Osteocyte (in vitro differentiated cells): ENCODE results near the gene BAG3. TPM values are rescaled to one million over a fixed set of nuclear protein-coding genes. Genes with fewer than 3 reads are reported as not detected.

Source experiments
- DNase-seq: peaks from one replicate; pipeline ENCODE4 v3.0.0; 2021; ENCODE audit warnings: mixed read lengths; ENCODE audit not compliant: unreplicated experiment; ENCODE audit errors: extremely low spot score
- H3K27ac Mint-ChIP-seq: one replicate; pipeline ENCODE4 v1.8.0; 2021; ENCODE audit warnings: mild to moderate bottlenecking, mixed read lengths; ENCODE audit not compliant: unreplicated experiment
- H3K27me3 Mint-ChIP-seq: one replicate; pipeline ENCODE4 v1.8.0; 2021; ENCODE audit warnings: mixed read lengths; ENCODE audit not compliant: unreplicated experiment
- H3K36me3 Mint-ChIP-seq: one replicate; pipeline ENCODE4 v1.8.0; 2021; ENCODE audit warnings: mixed read lengths; ENCODE audit not compliant: unreplicated experiment
- H3K4me1 Mint-ChIP-seq: one replicate; pipeline ENCODE4 v1.8.0; 2021; ENCODE audit warnings: mixed read lengths; ENCODE audit not compliant: unreplicated experiment
- H3K4me3 Mint-ChIP-seq: one replicate; pipeline ENCODE4 v1.8.0; 2021; ENCODE audit warnings: mild to moderate bottlenecking, moderate library complexity, mixed read lengths; ENCODE audit not compliant: unreplicated experiment
- H3K9me3 Mint-ChIP-seq: one replicate; pipeline ENCODE4 v1.8.0; 2021; ENCODE audit warnings: mixed read lengths; ENCODE audit not compliant: unreplicated experiment
- total RNA-seq: library from RNA; stranded (reverse); gene quantifications from 2 replicates; pipeline ENCODE4 v1.2.1, GENCODE V29; 2021
- TF ChIP-seq, protein P1 (sequence below): fragments of 200-600 bp; sonication (generic); IDR thresholded peaks from 2 replicates; pipeline ENCODE4 v1.5.0; 2021; ENCODE audit warnings: antibody characterized with exemption, mild to moderate bottlenecking, moderate library complexity

The BAG3 gene
- total RNA-seq, 1 donor from 2014 or later, result 41.0 TPM

- peak overlapping the region; percentile 69 for H3K27ac Mint-ChIP-seq
- peaks cover 67% of the 10 kb centered on the region for H3K4me1 Mint-ChIP-seq
- no peak for DNase-seq
- peak overlapping the region; percentile 50 for H3K4me3 Mint-ChIP-seq
- no peaks in the 10 kb centered on the region for H3K27me3 Mint-ChIP-seq
- H3K36me3 Mint-ChIP-seq, result peaks cover 8% of the 10 kb centered on the region
- H3K9me3 Mint-ChIP-seq, result no peaks in the 10 kb centered on the region
- TF ChIP-seq, protein P1, sequence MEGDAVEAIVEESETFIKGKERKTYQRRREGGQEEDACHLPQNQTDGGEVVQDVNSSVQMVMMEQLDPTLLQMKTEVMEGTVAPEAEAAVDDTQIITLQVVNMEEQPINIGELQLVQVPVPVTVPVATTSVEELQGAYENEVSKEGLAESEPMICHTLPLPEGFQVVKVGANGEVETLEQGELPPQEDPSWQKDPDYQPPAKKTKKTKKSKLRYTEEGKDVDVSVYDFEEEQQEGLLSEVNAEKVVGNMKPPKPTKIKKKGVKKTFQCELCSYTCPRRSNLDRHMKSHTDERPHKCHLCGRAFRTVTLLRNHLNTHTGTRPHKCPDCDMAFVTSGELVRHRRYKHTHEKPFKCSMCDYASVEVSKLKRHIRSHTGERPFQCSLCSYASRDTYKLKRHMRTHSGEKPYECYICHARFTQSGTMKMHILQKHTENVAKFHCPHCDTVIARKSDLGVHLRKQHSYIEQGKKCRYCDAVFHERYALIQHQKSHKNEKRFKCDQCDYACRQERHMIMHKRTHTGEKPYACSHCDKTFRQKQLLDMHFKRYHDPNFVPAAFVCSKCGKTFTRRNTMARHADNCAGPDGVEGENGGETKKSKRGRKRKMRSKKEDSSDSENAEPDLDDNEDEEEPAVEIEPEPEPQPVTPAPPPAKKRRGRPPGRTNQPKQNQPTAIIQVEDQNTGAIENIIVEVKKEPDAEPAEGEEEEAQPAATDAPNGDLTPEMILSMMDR, result no peak
These were observed 14.9 kb downstream of the BAG3 start for GRCh38 chr10:119665901-119666708.

DNA sequence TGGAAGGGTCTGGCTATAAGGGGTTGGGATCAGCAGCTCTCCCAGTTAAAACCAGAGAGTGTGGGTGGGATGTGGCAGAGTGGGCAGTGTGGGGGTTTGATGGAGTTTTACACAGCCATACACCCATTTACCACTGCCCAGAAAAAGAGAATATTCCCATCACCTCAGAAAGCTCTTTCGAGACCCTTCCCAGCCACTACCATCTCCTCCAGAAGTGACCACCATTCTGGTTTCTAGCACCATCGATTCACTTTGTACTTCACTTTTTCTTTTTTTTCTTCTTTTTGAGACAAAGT is 15.5 kb downstream of the BAG3 start:
- Mint-ChIP-seq H3K27me3 (no peaks in the 10 kb centered on the region), H3K36me3 (peaks cover 10% of the 10 kb centered on the region), H3K27ac (peak overlapping the region; percentile 91), H3K4me1 (peaks cover 61% of the 10 kb centered on the region), H3K4me3 (no peak overlapping the region), H3K9me3 (no peaks in the 10 kb centered on the region)
- DNase-seq, result no peak
- TF ChIP-seq, protein P1, result no peak

GRCh38 chr10:119667562-119668328 is 16.6 kb downstream of the BAG3 start:
- DNase-seq, result peak; percentile 92
- TF ChIP-seq, protein P1, result peak; percentile 9
- H3K4me1 Mint-ChIP-seq, result peaks cover 57% of the 10 kb centered on the region
- peak overlapping the region; percentile 91 for H3K27ac Mint-ChIP-seq
- H3K4me3 Mint-ChIP-seq, result peak overlapping the region; percentile 1
- peaks cover 20% of the 10 kb centered on the region for H3K36me3 Mint-ChIP-seq
- no peaks in the 10 kb centered on the region for H3K27me3 Mint-ChIP-seq
- H3K9me3 Mint-ChIP-seq, result no peaks in the 10 kb centered on the region

- Mint-ChIP-seq H3K27me3 (no peaks in the 10 kb centered on the region), H3K27ac (peak overlapping the region; percentile 91), H3K36me3 (peaks cover 25% of the 10 kb centered on the region), H3K9me3 (no peaks in the 10 kb centered on the region), H3K4me1 (peaks cover 57% of the 10 kb centered on the region), H3K4me3 (peak overlapping the region; percentile 1)
- DNase-seq, result no peak
- TF ChIP-seq, protein P1, result no peak
These were observed 17.3 kb downstream of the BAG3 start for GRCh38 chr10:119668461-119668860.

- Mint-ChIP-seq H3K9me3 (no peaks in the 10 kb centered on the region), H3K4me1 (peaks cover 50% of the 10 kb centered on the region), H3K36me3 (peaks cover 33% of the 10 kb centered on the region), H3K27me3 (no peaks in the 10 kb centered on the region), H3K4me3 (no peak overlapping the region), H3K27ac (no peak overlapping the region)
- DNase-seq, result no peak
- TF ChIP-seq, protein P1, result no peak
These were observed 18.2 kb downstream of the BAG3 start for GRCh38 chr10:119669331-119669730.
